ENCODE data around the gene MKRN2. TPM values are rescaled to one million over a fixed set of nuclear protein-coding genes. Genes with fewer than 3 reads are reported as not detected.

MKRN2 gene
- total RNA-seq, 2 experiments from 2014 or later: 21.9 to 25.7 TPM

- H3K79me2 ChIP-seq (ENCODE audit: insufficient read depth, low read depth, low read length): peaks cover 100% of the 10 kb centered on the region
- POLR2A ChIA-PET: interaction anchor here (0.6 to 1.3 kb wide), 4 partner anchors 8 to 27 kb away, joined by 3 to 4 read pairs (median 4); no protein-coding TSS in a partner anchor
- no peak for TF ChIP-seq EZH2phosphoT487 (IDR thresholded peaks at IDR 0.05; ENCODE audit: borderline replicate concordance, low read depth, low read length)
- no peak for TF ChIP-seq CTCF (conservative IDR thresholded peaks at IDR 0.05; ENCODE audit: low read length)
- no TSS peak for BruUV-seq (replicated peaks)
- H3K36me3 ChIP-seq (ENCODE audit: insufficient read depth, low read length): peaks cover 25% of the 10 kb centered on the region; the same call in 1 of the 2 replicates
- CTCF ChIA-PET (ENCODE audit: unreplicated experiment): interaction anchor here (0.5 kb wide), 1 partner anchor 75 kb away, joined by 3 read pairs; no protein-coding TSS in a partner anchor
- H2AFZ ChIP-seq (ENCODE audit: low read length): no peak overlapping the region
- no peak overlapping the region for H3K4me2 ChIP-seq (ENCODE audit: low read length)
- H3K4me1 ChIP-seq (ENCODE audit: insufficient read depth, low read length, poor library complexity, severe bottlenecking): peaks cover 11% of the 10 kb centered on the region
- peaks cover 12% of the 10 kb centered on the region; the same call in 1 of the 2 replicates for H4K20me1 ChIP-seq (ENCODE audit: insufficient read depth, low read length)
- no peaks in the 10 kb centered on the region for H3K9me3 ChIP-seq (ENCODE audit: low read length)
- no peaks in the 10 kb centered on the region for H3K9me2 ChIP-seq (ENCODE audit: insufficient read depth, low read length)
- H3K4me3 ChIP-seq (ENCODE audit: low read depth, low read length, poor library complexity, severe bottlenecking): no peak overlapping the region
- no peak overlapping the region for H3K27ac ChIP-seq (ENCODE audit: low read depth, low read length, poor library complexity, severe bottlenecking)
- no peak for DNase-seq (ENCODE audit: low spot score)
- intact Hi-C loops (cut with micrococcal nuclease; ENCODE audit: unreplicated experiment): no loop called here
Measured at GRCh38 chr3:12633108-12633507, 76.2 kb downstream of the MKRN2 start.

Small RNAs within 50 kb of the gene (small RNA-seq; reads per million reads assigned to genes)
- gene RF00017 (not detected), gene RNA5SP123 (0.83 reads per million, percentile 38 among the genes with 10 or more reads in this experiment), gene RNU6-377P (not detected)

Other genes with a start within 250 kb of the MKRN2 start
- gene TSEN2, start 72.6 kb upstream of the MKRN2 start, total RNA-seq (2014; rRNA removed; shearing (Covaris generic)): 33.2 and 40.7 TPM in 2 replicates
- 30.7 and 41.4 TPM in 2 replicates for gene TSEN2, start 72.6 kb upstream of the MKRN2 start, total RNA-seq (2022)
- 0.28 TPM in 1 of 2 replicates, not detected in the other for gene MKRN2OS, start 11.6 kb upstream of the MKRN2 start, total RNA-seq (2014; rRNA removed; shearing (Covaris generic))
- not detected in 2 replicates for gene MKRN2OS, start 11.6 kb upstream of the MKRN2 start, total RNA-seq (2022)
- 88.0 and 91.0 TPM in 2 replicates for gene RAF1, start 107.0 kb downstream of the MKRN2 start, total RNA-seq (2014; rRNA removed; shearing (Covaris generic))
- 90.4 and 90.8 TPM in 2 replicates for gene RAF1, start 107.0 kb downstream of the MKRN2 start, total RNA-seq (2022)
- not detected in 2 replicates for gene TMEM40, start 202.2 kb downstream of the MKRN2 start, total RNA-seq (2014; rRNA removed; shearing (Covaris generic))
- not detected in 2 replicates for gene TMEM40, start 202.2 kb downstream of the MKRN2 start, total RNA-seq (2022)
- gene CAND2, start 239.6 kb downstream of the MKRN2 start, total RNA-seq (2014; rRNA removed; shearing (Covaris generic)): 8.9 and 11.0 TPM in 2 replicates
- gene CAND2, start 239.6 kb downstream of the MKRN2 start, total RNA-seq (2022): 4.0 and 4.1 TPM in 2 replicates